GM12878 (cell line): ENCODE results near the gene SEC11C. TPM values are rescaled to one million over a fixed set of nuclear protein-coding genes. Genes with fewer than 3 reads are reported as not detected.

Source experiments
- ATAC-seq: fragments of 200-7000 bp; cut with Tn5 transposase; 3 replicates; pipeline ENCODE4 v1.9.1; 2020; ENCODE audit warnings: mild to moderate bottlenecking, moderate library complexity
- BruUV-seq: library from RNA; stranded (reverse); fragments of 400-500 nt; replicated peaks from 2 replicates; lab custom pipeline; 2021; lab: Mats Ljungman, UMichigan
- CTCF ChIA-PET: fragments of 300-600 bp; sonication (Branson Sonifier 250); formaldehyde crosslinking; extraction: SDS; loops from one replicate; lab custom pipeline; 2021; ENCODE audit warnings: inconsistent platforms; lab: Yijun Ruan, JAX
- POLR2A ChIA-PET: fragments of 350-600 bp; formaldehyde crosslinking; extraction: SDS; loops from one replicate; lab custom pipeline; 2021; ENCODE audit warnings: inconsistent platforms; lab: Charles Lee
- RAD21 ChIA-PET: fragments of 300-600 bp; sonication (Branson Sonifier 250); formaldehyde crosslinking; loops from one replicate; lab custom pipeline; 2023; ENCODE audit warnings: antibody characterized with exemption; ENCODE audit not compliant: unreplicated experiment; lab: Charles Lee
- SMC1A ChIA-PET: fragments of 300-600 bp; sonication (Branson Sonifier 250); formaldehyde crosslinking; loops from one replicate; lab custom pipeline; 2023; ENCODE audit not compliant: unreplicated experiment, uncharacterized antibody; lab: Charles Lee
- DNase-seq: peaks from one replicate; pipeline ENCODE4 v3.0.0-alpha.2; 2011; ENCODE audit warnings: low read depth, low spot score
- FAIRE-seq: peaks from 3 replicates; lab custom pipeline; 2011; peaks lifted over from hg19 to GRCh38; lab: Jason Lieb, UNC
- H2AFZ ChIP-seq: 2 replicates; pipeline ENCODE4 v1.6.0; 2011; ENCODE audit warnings: low read depth, low read length, control low read depth; ENCODE audit not compliant: control insufficient read depth
- H3K27ac ChIP-seq: 2 replicates; pipeline ENCODE4 v1.5.1; 2011; ENCODE audit warnings: control low read depth; ENCODE audit not compliant: control insufficient read depth, insufficient read depth
- H3K27me3 ChIP-seq, 2 experiments: replicated peaks in 1 of 2; 2 replicates each; pipeline versions ENCODE4 v1.6.0 to v1.6.1; 2011; ENCODE audit warnings: low read length in 1 of 2; ENCODE audit not compliant: control insufficient read depth in 2 of 2, insufficient read depth in 2 of 2
- H3K36me3 ChIP-seq, 2 experiments: 2 replicates each; pipeline ENCODE4 v1.5.1; 2011; ENCODE audit warnings: low read length in 1 of 2; ENCODE audit not compliant: control insufficient read depth in 2 of 2, insufficient read depth in 2 of 2
- H3K4me1 ChIP-seq: 2 replicates; pipeline ENCODE4 v1.6.1; 2011; ENCODE audit warnings: mild to moderate bottlenecking, low read length, moderate library complexity, mixed read lengths; ENCODE audit not compliant: control insufficient read depth, insufficient read depth
- H3K4me2 ChIP-seq: 2 replicates; pipeline ENCODE4 v1.6.0; 2011; ENCODE audit warnings: control low read depth; ENCODE audit not compliant: control insufficient read depth, insufficient read depth
- H3K4me3 ChIP-seq: fragments of 200-600 bp; sonication (generic); 2 replicates; pipeline ENCODE4 v1.5.1; 2016
- H3K79me2 ChIP-seq: 2 replicates; pipeline ENCODE4 v1.6.0; 2011; ENCODE audit warnings: low read length; ENCODE audit not compliant: control insufficient read depth, insufficient read depth
- H3K9ac ChIP-seq: 2 replicates; pipeline ENCODE4 v1.8.0; 2011; ENCODE audit warnings: low read length, control low read depth, mixed read lengths; ENCODE audit not compliant: control insufficient read depth, insufficient read depth
- H3K9me3 ChIP-seq: replicated peaks from 3 replicates; pipeline ENCODE4 v1.5.1; 2011; ENCODE audit warnings: mild to moderate bottlenecking, low read length; ENCODE audit not compliant: control insufficient read depth, insufficient read depth
- H4K20me1 ChIP-seq: 2 replicates; pipeline ENCODE4 v1.6.0; 2011; ENCODE audit not compliant: control insufficient read depth, insufficient read depth
- CREM ChIP-seq: IDR thresholded peaks from 2 replicates; pipeline ENCODE4 v1.6.1; 2014; ENCODE audit warnings: antibody characterized with exemption, low read depth
- TCF7 ChIP-seq: IDR thresholded peaks from 2 replicates; pipeline ENCODE4 v1.6.1; 2014; ENCODE audit warnings: antibody characterized with exemption, borderline replicate concordance
- WGBS: methylation state at CpG from one replicate; pipeline ENCODE4 v1.1.6; 2016; ENCODE audit warnings: low lambda C conversion rate; ENCODE audit not compliant: insufficient replicate concordance, insufficient coverage; ENCODE audit errors: missing lambda C conversion rate; 5-methylcytosine and 5-hydroxymethylcytosine counted together
- in situ Hi-C: fragments of 300-500 bp; cut with MboI; formaldehyde crosslinking; loops from 9 replicates; pipeline ENCODE4 v1.14.3; 2018; ENCODE audit warnings: mixed read lengths
- intact Hi-C: fragments of 100-400 bp; cut with micrococcal nuclease; formaldehyde crosslinking; loops from one replicate; pipeline ENCODE4 v1.14.2; 2022; ENCODE audit not compliant: unreplicated experiment
- polyA plus RNA-seq, 11 experiments: library from polyadenylated mRNA; depleted of rRNA in 4 of 11; unstranded in 6 of 11; stranded (reverse) in 5 of 11; fragments of >200 nt; fragmentation: Nextera tagmentation in 4 of 11; fragmentation: Illumina TruSeq in 1 of 11; extraction: Ambion mirVana in 4 of 11; extraction: Trizol in 1 of 11; gene quantifications; 1 replicate in 1 of 11; 2 replicates in 10 of 11; pipeline versions ENCODE4 v1.2.1 to v1.2.3, GENCODE V29; 2011 to 2016; ENCODE audit warnings: inconsistent platforms in 2 of 11, missing spikeins in 2 of 11, low read depth in 1 of 11
- total RNA-seq, 4 experiments: library from RNA; depleted of rRNA in 3 of 4; stranded (reverse); fragments of >200 nt in 3 of 4; fragmentation: Illumina TruSeq in 1 of 4; extraction: Trizol in 1 of 4; gene quantifications; 2 replicates each; pipeline versions ENCODE4 v1.2.1 to v1.2.3, GENCODE V29; 2013 to 2021

Gene SEC11C
- total and polyA plus RNA-seq, 10 of the 15 experiments (the other 5 are each of a cell fraction or from before 2014, with no cell fraction given), result 124 to 649 (median 211) TPM

DNA sequence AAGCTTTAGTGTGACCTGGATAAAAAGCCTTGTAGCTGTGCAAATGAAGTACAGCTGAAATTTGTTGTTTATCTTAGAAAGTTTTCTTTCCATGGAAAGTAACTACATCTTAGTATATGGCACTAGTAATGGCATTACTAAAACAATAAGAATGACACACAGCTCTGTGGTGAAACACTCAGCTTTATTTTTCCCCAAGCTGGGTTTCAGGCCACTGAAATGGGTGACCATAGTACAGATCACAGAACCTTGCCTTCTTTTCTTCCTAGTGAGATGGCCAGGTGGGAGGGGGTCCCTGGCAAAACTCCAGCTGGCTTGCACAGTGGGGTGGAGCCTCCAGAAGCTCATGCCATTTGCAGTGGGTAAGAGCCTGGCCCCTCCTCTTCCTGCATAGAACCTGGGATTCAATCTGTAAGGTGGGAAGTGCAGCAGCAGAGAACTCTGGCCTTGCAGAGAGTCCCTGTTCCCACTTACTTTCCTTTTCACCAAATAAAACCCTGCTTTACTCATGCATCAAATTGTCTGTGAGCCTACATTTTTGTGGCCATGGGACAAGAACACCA is 62.7 kb downstream of the SEC11C start (continued):
- no peak for TF ChIP-seq CREM

DNA sequence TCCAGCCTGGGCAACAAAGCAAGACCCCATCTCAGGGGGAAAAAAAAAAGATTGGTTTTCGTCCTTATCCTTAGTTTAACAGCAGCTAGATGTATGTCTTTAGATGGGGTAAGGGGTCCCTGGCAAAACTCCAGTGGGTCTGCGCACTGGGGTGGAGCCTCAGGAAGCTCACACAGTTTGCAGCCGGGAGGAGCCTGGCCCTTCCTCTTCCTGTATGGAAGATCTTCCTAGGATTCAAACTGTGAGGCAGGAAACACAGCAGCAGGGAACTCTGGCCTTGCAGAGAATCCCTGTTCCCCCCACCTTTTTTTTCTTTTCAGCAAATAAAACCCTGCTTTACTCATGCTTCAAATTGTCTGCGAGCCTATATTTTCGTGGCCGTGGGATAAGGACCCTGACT is 67.8 kb downstream of the SEC11C start:
- H3K36me3 ChIP-seq, result no peaks in the 10 kb centered on the region
- peaks cover 1 to 2% of the 10 kb centered on the region in 2 experiments; a peak in 3 of 4 replicates for H3K27me3 ChIP-seq
- RAD21 ChIA-PET, result no interaction called here
- ATAC-seq, result no peak
- SMC1A ChIA-PET, result interaction anchor here (0.7 kb wide), 1 partner anchor 42 kb away, joined by 4 read pairs; no protein-coding TSS in a partner anchor
- TF ChIP-seq TCF7, result no peak
- intact Hi-C loops (no loop called here), in situ Hi-C loops (no loop called here)
- no peaks in the 10 kb centered on the region for H4K20me1 ChIP-seq
- no peak overlapping the region for H3K27ac ChIP-seq
- H2AFZ ChIP-seq, result no peak overlapping the region
- BruUV-seq, result no TSS peak
- WGBS, result 35% methylated on average over 6 of the region's 6 CpGs
- no peaks in the 10 kb centered on the region for H3K4me1 ChIP-seq
- no peak overlapping the region for H3K9ac ChIP-seq
- POLR2A ChIA-PET, result no interaction called here
- no peak for FAIRE-seq
- no peak overlapping the region for H3K4me2 ChIP-seq
- no peak overlapping the region for H3K4me3 ChIP-seq
- H3K79me2 ChIP-seq, result no peaks in the 10 kb centered on the region
- CTCF ChIA-PET, result interaction anchor here (0.6 to 1.1 kb wide), 2 partner anchors 147 to 193 kb away, joined by 3 read pairs; no protein-coding TSS in a partner anchor
- no peaks in the 10 kb centered on the region for H3K9me3 ChIP-seq
- DNase-seq, result no peak

Other genes with a start within 250 kb of the SEC11C start
- gene GRP, start 80.3 kb downstream of the SEC11C start, total RNA-seq (2014; rRNA removed), result not detected in 2 replicates
- not detected in 2 replicates for gene GRP, start 80.3 kb downstream of the SEC11C start, total RNA-seq (2014; rRNA removed; fragmentation: Illumina TruSeq; extraction: Trizol)
- gene GRP, start 80.3 kb downstream of the SEC11C start, total RNA-seq (2021), result not detected in 2 replicates
- gene GRP, start 80.3 kb downstream of the SEC11C start, polyA plus RNA-seq (2011; rRNA removed), result not detected in 2 replicates
- not detected in 2 replicates for gene GRP, start 80.3 kb downstream of the SEC11C start, polyA plus RNA-seq (2014; fragmentation: Illumina TruSeq; extraction: Trizol)
- not detected for gene GRP, start 80.3 kb downstream of the SEC11C start, polyA plus RNA-seq (2014; fragmentation: Nextera tagmentation; extraction: Ambion mirVana)
- gene GRP, start 80.3 kb downstream of the SEC11C start, polyA plus RNA-seq (2014; rRNA removed), result not detected in 2 replicates
- not detected for gene GRP, start 80.3 kb downstream of the SEC11C start, polyA plus RNA-seq (2016; fragmentation: Nextera tagmentation; extraction: Ambion mirVana)
- not detected in 2 replicates for gene RAX, start 133.6 kb downstream of the SEC11C start, total RNA-seq (2014; rRNA removed)
- gene RAX, start 133.6 kb downstream of the SEC11C start, total RNA-seq (2014; rRNA removed; fragmentation: Illumina TruSeq; extraction: Trizol), result not detected in 2 replicates
- not detected in 2 replicates for gene RAX, start 133.6 kb downstream of the SEC11C start, total RNA-seq (2021)
- gene RAX, start 133.6 kb downstream of the SEC11C start, polyA plus RNA-seq (2011; rRNA removed), result not detected in 2 replicates
- not detected in 2 replicates for gene RAX, start 133.6 kb downstream of the SEC11C start, polyA plus RNA-seq (2014; fragmentation: Illumina TruSeq; extraction: Trizol)
- gene RAX, start 133.6 kb downstream of the SEC11C start, polyA plus RNA-seq (2014; fragmentation: Nextera tagmentation; extraction: Ambion mirVana), result not detected
- not detected in 2 replicates for gene RAX, start 133.6 kb downstream of the SEC11C start, polyA plus RNA-seq (2014; rRNA removed)
- gene RAX, start 133.6 kb downstream of the SEC11C start, polyA plus RNA-seq (2016; fragmentation: Nextera tagmentation; extraction: Ambion mirVana), result not detected
- gene CPLX4, start 178.8 kb downstream of the SEC11C start, total RNA-seq (2014; rRNA removed), result not detected in 2 replicates
- not detected in 2 replicates for gene CPLX4, start 178.8 kb downstream of the SEC11C start, total RNA-seq (2014; rRNA removed; fragmentation: Illumina TruSeq; extraction: Trizol)
- gene CPLX4, start 178.8 kb downstream of the SEC11C start, total RNA-seq (2021), result not detected in 2 replicates
- gene CPLX4, start 178.8 kb downstream of the SEC11C start, polyA plus RNA-seq (2011; rRNA removed), result not detected in 2 replicates
- gene CPLX4, start 178.8 kb downstream of the SEC11C start, polyA plus RNA-seq (2014; fragmentation: Illumina TruSeq; extraction: Trizol), result not detected in 2 replicates
- not detected for gene CPLX4, start 178.8 kb downstream of the SEC11C start, polyA plus RNA-seq (2014; fragmentation: Nextera tagmentation; extraction: Ambion mirVana)
- gene CPLX4, start 178.8 kb downstream of the SEC11C start, polyA plus RNA-seq (2014; rRNA removed), result not detected in 2 replicates
- not detected for gene CPLX4, start 178.8 kb downstream of the SEC11C start, polyA plus RNA-seq (2016; fragmentation: Nextera tagmentation; extraction: Ambion mirVana)
- 69.4 and 78.1 TPM in 2 replicates for gene LMAN1, start 219.4 kb downstream of the SEC11C start, total RNA-seq (2014; rRNA removed)
- gene LMAN1, start 219.4 kb downstream of the SEC11C start, total RNA-seq (2014; rRNA removed; fragmentation: Illumina TruSeq; extraction: Trizol), result 71.1 and 71.2 TPM in 2 replicates
- 66.7 and 71.4 TPM in 2 replicates for gene LMAN1, start 219.4 kb downstream of the SEC11C start, total RNA-seq (2021)
- 78.9 and 122 TPM in 2 replicates for gene LMAN1, start 219.4 kb downstream of the SEC11C start, polyA plus RNA-seq (2011; rRNA removed)
- gene LMAN1, start 219.4 kb downstream of the SEC11C start, polyA plus RNA-seq (2014; fragmentation: Illumina TruSeq; extraction: Trizol), result 58.6 and 81.4 TPM in 2 replicates
- 10 to 100 TPM; 15.0 to 20.3 TPM for gene LMAN1, start 219.4 kb downstream of the SEC11C start, polyA plus RNA-seq (2014; fragmentation: Nextera tagmentation; extraction: Ambion mirVana)
- gene LMAN1, start 219.4 kb downstream of the SEC11C start, polyA plus RNA-seq (2014; rRNA removed), result 45.6 and 47.9 TPM in 2 replicates
- 10 to 100 TPM; 65.7 to 72.5 TPM for gene LMAN1, start 219.4 kb downstream of the SEC11C start, polyA plus RNA-seq (2016; fragmentation: Nextera tagmentation; extraction: Ambion mirVana)